Jurkat, Clone E6-1 (cell line): ENCODE measurements around the gene LYZL1.
"Not testable (repeated sequence)": the region's sequence is repeated elsewhere in the genome, so short reads cannot be mapped to it uniquely, and the experiment has no call there.

Experiments used
- DNase-seq: peaks from one replicate; pipeline ENCODE4 v3.0.0-alpha.2; 2011; ENCODE audit warnings: low read depth, low spot score
- H3K4me3 ChIP-seq: 2 replicates; pipeline ENCODE4 v1.5.1; 2011; ENCODE audit warnings: mild to moderate bottlenecking, low read length, control low read depth, moderate library complexity

LYZL1 gene

GRCh38 chr10:29257106-29257783 is 31.6 kb upstream of the LYZL1 start:
- no peak overlapping the region for H3K4me3 ChIP-seq
- DNase-seq = no peak

- H3K4me3 ChIP-seq = no peak overlapping the region
- no peak for DNase-seq
Observed at GRCh38 chr10:29257784-29258135, 31.1 kb upstream of the LYZL1 start.

GRCh38 chr10:29259498-29259897 is 29.4 kb upstream of the LYZL1 start:
- no peak overlapping the region for H3K4me3 ChIP-seq
- DNase-seq = no peak

- no peak overlapping the region for H3K4me3 ChIP-seq
Observed at GRCh38 chr10:29263506-29263905, 25.4 kb upstream of the LYZL1 start.

GRCh38 chr10:29265210-29265768 is 23.6 kb upstream of the LYZL1 start:
- no peak for DNase-seq
- H3K4me3 ChIP-seq = no peak overlapping the region

More at GRCh38 chr10:29263506-29263905, 25.4 kb upstream of the LYZL1 start:
- no peak for DNase-seq

- no peak for DNase-seq
- H3K4me3 ChIP-seq = no peak overlapping the region
Observed at GRCh38 chr10:29266641-29267040, 22.2 kb upstream of the LYZL1 start.

- no peak for DNase-seq
Observed at GRCh38 chr10:29268011-29268410, 20.9 kb upstream of the LYZL1 start.

GRCh38 chr10:29269486-29269885 is 19.4 kb upstream of the LYZL1 start:
- no peak overlapping the region for H3K4me3 ChIP-seq
- no peak for DNase-seq

More at GRCh38 chr10:29268011-29268410, 20.9 kb upstream of the LYZL1 start:
- H3K4me3 ChIP-seq = no peak overlapping the region

- H3K4me3 ChIP-seq = no peak overlapping the region
- no peak for DNase-seq
Observed at GRCh38 chr10:29270883-29271282, 18.0 kb upstream of the LYZL1 start.

GRCh38 chr10:29271877-29272276 is 17.0 kb upstream of the LYZL1 start:
- H3K4me3 ChIP-seq = no peak overlapping the region
- DNase-seq = no peak

- no peak overlapping the region for H3K4me3 ChIP-seq
- DNase-seq = no peak
Observed at GRCh38 chr10:29273478-29273877, 15.4 kb upstream of the LYZL1 start.

- DNase-seq = no peak
Observed at GRCh38 chr10:29276251-29276850, 12.5 kb upstream of the LYZL1 start.

GRCh38 chr10:29277296-29277695 is 11.6 kb upstream of the LYZL1 start:
- H3K4me3 ChIP-seq = no peak overlapping the region
- DNase-seq = no peak

More at GRCh38 chr10:29276251-29276850, 12.5 kb upstream of the LYZL1 start:
- no peak overlapping the region for H3K4me3 ChIP-seq

GRCh38 chr10:29279779-29280487 is 8.9 kb upstream of the LYZL1 start:
- DNase-seq = no peak
- no peak overlapping the region for H3K4me3 ChIP-seq

GRCh38 chr10:29280488-29280840 is 8.4 kb upstream of the LYZL1 start:
- H3K4me3 ChIP-seq = no peak overlapping the region
- no peak for DNase-seq

- no peak overlapping the region for H3K4me3 ChIP-seq
- no peak for DNase-seq
Observed at GRCh38 chr10:29285624-29286051, 3.2 kb upstream of the LYZL1 start.

GRCh38 chr10:29287635-29288034 is 1.2 kb upstream of the LYZL1 start:
- no peak for DNase-seq
- no peak overlapping the region for H3K4me3 ChIP-seq

- not testable (repeated sequence) for DNase-seq, H3K4me3 ChIP-seq
Observed at GRCh38 chr10:29291561-29291960, 2.7 kb downstream of the LYZL1 start.

- H3K4me3 ChIP-seq, DNase-seq: not testable (repeated sequence)
Observed at GRCh38 chr10:29292406-29292805, 3.5 kb downstream of the LYZL1 start.

GRCh38 chr10:29295813-29296212 is 6.9 kb downstream of the LYZL1 start:
- H3K4me3 ChIP-seq = no peak overlapping the region
- no peak for DNase-seq
